ENCODE measurements around the gene TMTC1. TPM values are rescaled to one million over a fixed set of nuclear protein-coding genes. Genes with fewer than 3 reads are reported as not detected.

TMTC1 gene
- total and polyA plus RNA-seq, 2 of the 8 experiments (the other 6 are each of a cell fraction or from before 2014, with no cell fraction given), result 15.4 to 20.8 TPM

- TF ChIP-seq CHD7 (IDR thresholded peaks at IDR 0.05; ENCODE audit: insufficient replicate concordance, low read length) (no peak), SP4 (IDR thresholded peaks at IDR 0.05; ENCODE audit: low read length) (no peak), SIRT6 (IDR thresholded peaks at IDR 0.05; ENCODE audit: low read length) (no peak), MAFK (IDR thresholded peaks at IDR 0.05; ENCODE audit: low read depth, low read length) (no peak), HDAC2 (IDR thresholded peaks at IDR 0.05; ENCODE audit: borderline replicate concordance in 1 of 2, low read depth in 2 of 2, low read length in 2 of 2) (no peak), GABPA (IDR thresholded peaks at IDR 0.05; ENCODE audit: borderline replicate concordance, insufficient read depth, low read length) (no peak), BACH1 (IDR thresholded peaks at IDR 0.05; ENCODE audit: low read length) (no peak), TEAD4 (IDR thresholded peaks at IDR 0.05; ENCODE audit: low read depth, low read length) (no peak), CEBPB (IDR thresholded peaks at IDR 0.05; ENCODE audit: low read depth, low read length) (no peak), TCF12 (IDR thresholded peaks at IDR 0.05; ENCODE audit: low read depth, low read length) (no peak), POLR2A (IDR thresholded peaks at IDR 0.05; ENCODE audit: control extremely low read depth in 1 of 2, low read depth in 2 of 2, low read length in 2 of 2) (no peak), EGR1 (IDR thresholded peaks at IDR 0.05; ENCODE audit: borderline replicate concordance, low read depth, low read length) (no peak), CHD1 (IDR thresholded peaks at IDR 0.05; ENCODE audit: low read depth, low read length) (no peak)
These were observed 72.4 kb downstream of the TMTC1 start (continued) for GRCh38 chr12:29711381-29711780.
